ENCODE data around the gene SCLY.

The SCLY gene

DNA sequence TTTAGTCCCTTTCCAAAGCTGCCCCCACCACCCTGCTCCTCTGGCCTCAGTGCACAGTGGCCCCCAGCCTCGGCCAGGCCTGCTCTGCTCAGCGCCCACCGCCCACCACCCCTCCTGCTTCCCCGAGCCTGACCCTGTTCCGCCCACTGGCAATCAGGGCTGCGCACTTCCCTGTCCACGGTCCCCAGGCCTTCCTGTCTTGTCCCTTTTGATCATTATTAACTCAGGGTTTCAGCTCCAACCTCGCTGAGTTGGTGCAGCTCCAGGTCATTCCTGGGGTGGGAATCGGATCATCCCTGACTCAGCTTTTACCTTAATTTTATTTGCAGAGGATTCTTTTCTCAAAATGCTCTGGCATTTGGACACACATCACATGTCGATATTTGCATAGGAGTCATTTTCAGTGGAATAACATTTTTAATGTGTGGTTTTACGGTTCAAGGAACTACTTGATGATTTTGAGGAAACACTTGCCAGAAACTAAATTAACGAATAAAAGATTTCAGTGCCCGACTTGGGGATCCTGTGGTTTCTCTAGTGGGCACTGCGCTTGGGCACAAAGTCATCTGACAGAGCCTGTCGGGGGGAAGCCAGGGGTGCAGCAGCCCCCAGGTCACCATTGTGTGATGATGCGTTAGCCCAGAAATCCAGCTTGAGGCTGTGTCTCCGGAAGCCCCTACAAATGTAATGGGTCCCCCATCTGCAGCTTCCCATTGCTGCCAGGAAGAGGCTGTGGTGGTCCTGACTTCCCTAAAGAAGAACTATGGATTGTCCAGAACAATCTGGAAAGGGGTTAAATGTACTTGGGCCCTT lies 38.3 kb downstream of the SCLY start:
- no peak for DNase-seq

DNA sequence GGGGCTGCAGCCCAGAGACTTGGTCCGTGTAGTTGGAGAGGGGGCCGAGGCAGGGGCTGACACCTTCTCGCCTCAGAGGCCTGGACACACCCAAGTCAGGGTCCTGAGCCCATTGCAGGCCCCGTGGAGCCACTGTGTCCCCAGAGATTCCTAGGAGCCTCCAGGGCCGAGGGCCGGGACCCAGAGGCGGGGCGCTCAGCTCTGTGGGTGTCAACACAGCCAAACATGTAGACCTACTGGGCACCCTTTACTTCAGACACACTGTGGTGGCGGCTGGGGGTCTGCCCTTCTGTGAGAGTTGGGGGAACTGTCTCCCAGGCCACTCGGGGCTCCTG lies 38.9 kb downstream of the SCLY start:
- DNase-seq, result no peak

DNA sequence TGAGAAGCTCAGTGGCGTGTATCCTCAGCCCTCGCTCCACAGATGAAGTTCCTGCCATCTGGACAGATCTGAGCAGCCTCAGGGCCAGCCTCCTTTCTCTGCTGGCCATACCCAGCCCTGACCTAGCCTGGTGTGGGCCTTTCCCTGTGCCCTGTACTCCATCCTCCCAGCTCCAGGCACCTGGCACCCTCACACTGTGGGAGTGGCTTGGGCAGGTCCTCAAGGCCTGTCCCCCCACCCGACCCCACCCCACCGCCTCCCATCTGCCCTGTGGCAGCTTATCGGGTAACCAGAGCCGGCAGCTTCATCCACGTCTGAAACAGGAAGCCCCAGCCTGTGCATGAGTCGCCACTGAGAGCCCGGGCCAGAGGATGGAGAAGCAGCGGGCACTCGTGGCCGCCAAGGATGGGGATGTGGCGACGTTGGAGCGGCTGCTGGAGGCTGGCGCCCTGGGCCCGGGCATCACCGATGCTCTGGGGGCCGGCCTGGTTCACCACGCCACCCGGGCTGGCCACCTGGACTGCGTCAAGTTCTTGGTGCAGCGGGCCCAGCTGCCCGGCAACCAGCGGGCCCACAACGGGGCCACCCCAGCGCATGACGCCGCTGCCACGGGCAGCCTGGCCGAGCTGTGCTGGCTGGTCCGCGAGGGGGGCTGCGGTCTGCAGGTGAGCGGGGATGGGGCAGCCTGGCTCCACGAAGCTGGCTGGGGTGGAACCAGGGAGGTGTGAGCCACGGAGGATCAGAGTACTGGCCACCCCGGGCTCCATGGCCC lies 39.4 kb downstream of the SCLY start, which contains the start of gene ESPNL:
Gene ESPNL (plus strand): TSS at position 292 of the 772 bp plus-strand sequence. CDS start 80 bp downstream, at position 372.
- DNase-seq, result no peak

DNA sequence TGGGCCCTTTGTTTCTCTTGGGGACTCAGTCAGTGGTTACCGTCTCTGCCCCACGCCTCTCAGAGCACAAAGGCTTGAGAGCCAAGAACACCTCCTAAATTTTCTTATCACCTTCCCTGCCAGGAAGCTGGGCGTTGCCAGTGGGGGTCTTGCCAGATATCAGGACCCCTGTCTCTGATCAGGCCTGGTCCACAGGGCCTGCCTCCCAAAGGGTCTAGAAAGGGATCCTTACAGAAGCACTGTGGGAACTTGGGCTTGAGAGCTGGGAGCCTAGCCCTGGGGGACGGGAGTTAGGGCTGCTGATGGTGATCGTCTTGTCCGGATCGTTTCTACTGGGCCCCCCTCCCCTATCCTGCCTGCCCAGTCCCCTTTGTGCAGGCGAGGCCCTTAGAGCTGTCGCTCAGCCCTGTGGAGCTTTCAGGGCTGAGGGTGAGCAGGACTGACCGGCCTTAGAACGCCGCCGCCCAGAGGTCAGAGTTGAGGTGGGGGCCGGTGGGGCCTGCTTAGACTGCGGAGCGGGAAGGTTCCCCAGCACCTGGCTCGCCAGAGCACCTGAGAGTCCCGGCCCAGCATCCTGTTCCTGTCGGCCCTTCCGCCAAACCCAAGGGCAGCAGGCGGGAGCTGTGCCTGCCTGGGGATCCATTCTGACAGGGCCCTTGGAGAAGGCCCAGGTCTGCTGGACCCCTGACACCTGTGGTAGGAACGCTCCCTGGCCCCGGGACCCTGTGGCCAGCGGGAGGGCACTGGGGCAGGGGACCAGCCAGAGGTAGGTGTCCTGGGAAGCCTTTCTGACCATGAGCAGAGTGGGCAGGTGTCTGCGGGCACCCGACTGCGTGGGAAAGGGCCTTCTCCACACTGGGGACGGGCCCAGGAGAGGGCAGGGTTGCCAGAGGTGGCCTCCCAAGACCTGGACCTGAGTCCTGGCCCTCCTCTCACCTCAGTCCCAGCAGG lies 40.3 kb downstream of the SCLY start:
- DNase-seq, result no peak

DNA sequence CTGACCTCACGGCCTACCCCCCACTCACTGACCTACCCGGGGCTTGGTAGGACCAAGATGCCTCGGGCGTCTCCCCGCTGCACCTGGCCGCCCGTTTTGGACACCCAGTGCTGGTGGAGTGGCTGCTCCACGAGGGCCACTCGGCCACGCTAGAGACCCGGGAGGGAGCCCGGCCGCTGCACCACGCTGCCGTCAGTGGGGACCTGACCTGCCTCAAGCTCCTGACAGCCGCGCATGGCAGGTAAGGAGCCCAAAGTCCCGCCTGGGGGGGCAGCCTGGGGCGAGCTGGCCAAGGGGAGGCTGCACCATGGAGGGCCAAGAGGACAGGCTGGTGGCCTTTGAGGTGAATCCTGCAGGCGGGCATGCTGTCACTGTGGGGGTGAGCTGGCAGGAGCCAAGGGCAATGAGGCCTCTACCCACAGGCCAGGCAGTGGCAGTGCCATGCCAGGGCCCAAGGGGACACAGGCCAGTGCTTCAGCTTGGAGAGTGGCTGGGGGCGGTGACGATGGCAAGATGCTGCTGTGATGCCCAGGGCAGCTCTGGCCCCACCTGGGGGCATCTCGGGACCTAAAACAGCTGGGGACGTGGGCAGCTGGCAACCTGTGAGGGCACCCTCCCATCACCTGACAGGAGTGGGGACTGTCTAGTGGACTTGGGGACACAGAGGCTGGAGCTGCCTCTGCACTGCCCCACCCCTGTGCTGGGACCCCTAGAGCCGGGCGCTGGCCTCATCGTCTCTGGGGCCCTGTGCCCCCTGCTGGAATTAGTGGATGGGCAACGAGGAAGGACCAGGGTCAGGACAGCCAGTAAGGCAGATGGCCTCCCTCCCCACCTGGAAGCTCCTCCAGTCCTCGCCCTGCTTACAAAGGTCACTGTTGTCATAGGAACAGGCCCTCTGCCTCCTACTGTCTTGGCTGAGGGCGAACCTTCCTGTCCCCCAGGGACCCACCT lies 41.4 kb downstream of the SCLY start:
- no peak for DNase-seq

DNA sequence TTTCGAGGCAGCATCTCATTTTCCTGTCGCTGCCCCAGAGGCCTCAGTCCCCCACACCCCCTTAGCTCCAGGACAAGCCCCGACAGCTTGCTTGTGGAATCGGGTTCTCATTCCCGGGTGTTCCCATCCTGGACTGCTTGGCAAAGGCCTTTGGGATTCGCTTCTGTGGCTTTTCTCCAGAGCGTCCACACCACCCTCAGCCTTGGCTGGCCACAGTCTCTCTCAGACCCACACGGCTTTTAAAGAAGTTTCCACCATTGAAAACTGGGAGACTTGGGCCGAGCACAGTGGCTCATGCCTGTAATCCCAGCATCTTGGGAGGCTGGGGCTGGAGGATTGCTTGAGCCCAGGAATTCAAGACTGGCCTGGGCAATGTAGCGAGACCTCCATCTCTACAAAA lies 42.1 kb downstream of the SCLY start:
- no peak for DNase-seq

DNA sequence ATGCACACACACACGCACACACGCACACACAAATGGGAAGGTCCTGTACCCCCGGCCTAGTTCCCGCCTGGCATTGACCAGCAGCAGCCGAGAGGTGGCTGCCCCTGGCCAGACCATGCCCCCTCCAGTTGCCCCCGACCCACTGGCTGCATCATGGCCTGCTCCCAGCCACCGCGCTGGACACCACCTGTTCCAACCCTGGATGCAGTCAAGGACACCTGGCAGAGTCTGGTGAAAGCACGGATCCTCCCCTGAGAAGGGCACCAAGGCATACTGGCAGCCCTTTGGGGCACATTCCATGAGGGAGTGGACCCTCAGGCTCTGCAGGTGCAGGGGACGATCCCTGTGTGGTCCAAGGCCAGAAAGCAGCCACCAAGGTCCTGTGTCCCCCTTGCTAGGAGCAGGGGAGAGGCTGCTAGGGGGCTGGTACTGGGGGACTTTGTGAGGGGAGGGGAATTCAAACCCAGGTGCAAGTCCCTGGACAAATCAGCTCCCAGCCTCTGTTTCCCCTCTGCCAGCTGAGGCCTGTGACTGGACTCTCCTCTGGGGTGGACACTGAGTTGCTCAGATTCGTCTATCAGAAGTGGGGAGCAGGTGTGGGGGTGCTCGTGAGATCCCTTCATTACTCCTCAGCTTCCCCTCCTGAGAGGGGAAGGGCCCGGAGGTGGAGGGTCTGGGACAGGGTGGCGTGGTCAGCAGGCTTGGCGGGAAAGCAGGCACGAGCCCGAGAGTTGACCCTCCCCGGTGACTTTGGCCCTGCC lies 42.8 kb downstream of the SCLY start:
- DNase-seq, result no peak

DNA sequence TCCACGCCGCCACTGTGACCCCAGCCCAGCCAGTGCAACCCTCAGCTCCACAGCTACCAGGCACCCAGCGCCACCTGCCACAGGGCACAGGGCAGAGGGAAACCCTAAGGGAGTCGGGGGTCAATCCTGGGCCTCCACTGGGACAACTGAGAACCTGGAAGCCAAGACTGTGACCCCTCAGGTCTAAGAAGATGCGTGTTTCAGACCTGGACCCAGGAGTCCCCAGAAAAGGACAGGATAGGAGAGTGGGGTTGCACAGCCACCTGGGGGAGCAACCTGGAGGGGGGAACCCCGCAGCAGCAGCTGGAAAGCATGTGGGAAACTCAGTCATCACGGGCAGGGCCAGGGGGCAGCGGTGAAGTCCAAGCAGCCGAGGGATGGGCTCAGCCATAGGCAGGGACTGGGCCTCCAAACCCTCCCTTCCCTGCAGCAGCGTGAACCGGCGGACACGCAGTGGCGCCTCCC lies 43.5 kb downstream of the SCLY start:
- DNase-seq, result no peak

DNA sequence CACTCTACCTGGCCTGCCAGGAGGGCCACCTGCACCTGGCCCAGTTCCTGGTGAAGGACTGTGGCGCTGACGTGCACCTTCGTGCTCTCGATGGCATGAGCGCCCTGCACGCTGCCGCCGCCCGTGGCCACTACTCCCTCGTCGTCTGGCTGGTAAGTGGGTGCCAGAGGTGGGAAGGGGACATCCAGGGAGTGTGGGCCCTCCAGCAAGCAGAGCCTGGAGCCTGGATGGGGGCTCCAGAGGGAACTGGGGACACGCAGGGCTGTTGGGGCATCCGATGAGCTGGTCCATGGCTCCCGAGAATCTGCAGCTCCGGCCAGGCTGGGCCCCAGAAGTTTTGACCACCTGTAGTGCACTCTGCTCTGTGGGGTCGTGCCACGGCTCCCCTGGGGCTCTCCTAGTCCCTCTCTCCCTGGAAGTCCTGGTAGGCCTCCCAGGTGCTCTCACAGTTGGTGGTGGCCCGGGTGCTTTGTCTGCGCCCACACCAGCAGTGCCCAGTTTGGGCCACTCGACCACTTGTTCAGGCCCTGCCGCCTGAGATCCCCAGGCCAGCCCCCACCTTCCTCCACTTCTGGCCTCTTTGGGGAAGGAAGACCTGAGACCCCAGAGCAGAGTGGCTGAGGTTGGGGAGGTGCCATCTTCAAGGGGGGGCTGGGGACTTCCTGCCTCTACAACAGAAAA lies 44.0 kb downstream of the SCLY start:
- DNase-seq, result no peak

DNA sequence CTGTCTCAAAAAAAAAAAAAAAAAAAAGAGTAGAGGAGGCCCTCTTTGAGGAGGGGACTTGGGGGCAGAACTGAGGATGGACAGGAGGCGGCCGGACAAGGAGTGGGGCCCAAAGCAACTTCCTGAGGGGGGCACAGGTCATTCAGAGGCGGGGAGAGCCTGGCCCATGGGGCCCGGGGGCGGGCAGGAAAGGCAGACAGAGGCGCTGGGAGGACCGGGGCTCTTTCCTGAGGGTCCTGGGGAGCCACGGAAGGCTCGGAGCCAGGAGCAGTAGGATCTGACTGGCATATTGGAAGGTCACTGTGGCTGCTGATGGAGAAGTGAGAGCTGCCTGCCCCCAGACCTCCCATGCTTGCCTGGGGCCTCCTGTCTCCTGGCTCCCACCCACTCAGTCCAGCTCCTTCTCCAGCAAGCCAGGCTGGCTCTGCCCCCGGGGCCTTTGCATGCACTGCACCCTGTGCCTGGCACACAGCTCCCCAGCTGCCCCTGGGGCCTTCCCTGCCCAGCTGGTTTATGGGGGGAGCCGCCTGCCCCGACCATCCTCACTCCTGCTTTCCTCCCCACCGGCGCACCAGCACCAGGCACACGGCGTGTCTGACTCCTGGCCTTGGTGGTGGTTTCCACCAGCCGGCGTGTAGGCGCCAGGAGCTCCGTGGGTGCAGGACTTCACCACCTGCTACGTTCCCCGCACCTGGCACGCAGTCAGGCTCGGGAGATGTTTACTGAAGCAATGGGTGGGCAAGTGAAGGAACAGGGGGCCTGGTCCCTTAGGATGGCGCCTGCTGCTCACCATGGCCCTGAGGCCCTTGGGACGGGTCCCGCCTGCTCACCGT lies 44.9 kb downstream of the SCLY start:
- no peak for DNase-seq

DNA sequence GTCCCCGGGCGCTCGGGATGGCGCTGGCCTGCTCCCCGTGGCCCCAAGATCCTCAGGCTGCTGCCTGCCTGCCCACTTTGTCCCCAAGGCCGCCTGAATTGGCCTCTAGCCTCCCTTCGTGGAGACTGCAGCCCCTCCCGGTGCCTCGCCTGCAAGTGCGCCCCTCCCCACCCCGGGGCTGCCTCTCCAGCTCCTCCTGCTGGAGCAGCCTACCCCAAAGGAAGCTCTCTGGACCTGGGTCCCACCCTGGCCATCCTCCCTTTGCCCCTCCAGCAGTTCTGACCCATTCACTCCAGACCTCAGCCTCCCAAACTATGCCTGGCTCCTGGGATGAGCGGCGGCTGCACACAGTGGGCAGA lies 45.5 kb downstream of the SCLY start:
- DNase-seq, result no peak

DNA sequence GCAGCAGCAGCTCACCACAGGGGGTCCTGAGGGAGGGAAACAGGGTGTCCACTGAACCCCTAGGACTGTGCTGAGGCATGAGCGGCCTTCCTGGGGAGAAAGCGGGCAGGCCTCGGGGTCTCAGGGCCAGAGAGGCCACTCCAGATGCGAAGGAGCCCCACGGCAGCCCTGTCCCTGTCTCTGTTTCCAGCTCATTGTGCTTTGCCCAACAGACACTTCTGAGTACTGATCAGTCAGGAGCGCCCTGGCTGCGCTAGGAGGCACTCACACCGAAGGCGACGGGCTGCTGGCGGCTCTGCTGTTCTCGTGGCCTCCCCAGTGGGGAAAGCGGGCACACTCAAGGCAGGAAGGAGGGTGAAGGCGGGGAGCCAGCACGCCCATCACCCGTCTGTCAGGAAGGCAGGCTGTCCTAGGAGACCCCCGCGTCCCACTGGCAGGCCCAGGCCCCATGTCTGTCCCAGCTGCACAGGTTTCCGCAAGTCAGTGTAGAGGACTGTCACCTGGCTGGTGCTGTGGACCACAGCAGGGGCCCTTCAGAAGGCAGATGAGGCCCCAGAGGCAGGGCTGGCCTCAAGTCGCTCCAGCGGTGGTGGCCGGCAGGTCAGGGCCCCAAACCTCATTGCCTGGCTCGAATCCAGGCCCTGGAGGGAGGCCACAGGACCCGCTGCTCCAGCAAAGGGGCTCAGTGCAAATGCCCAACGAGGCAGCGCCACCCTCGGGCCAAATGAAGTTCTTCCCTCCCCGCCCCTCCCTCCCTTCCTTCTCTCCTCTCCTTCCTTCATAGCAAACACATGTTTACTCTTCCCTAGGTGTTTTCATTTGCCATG lies 46.1 kb downstream of the SCLY start:
- no peak for DNase-seq

DNA sequence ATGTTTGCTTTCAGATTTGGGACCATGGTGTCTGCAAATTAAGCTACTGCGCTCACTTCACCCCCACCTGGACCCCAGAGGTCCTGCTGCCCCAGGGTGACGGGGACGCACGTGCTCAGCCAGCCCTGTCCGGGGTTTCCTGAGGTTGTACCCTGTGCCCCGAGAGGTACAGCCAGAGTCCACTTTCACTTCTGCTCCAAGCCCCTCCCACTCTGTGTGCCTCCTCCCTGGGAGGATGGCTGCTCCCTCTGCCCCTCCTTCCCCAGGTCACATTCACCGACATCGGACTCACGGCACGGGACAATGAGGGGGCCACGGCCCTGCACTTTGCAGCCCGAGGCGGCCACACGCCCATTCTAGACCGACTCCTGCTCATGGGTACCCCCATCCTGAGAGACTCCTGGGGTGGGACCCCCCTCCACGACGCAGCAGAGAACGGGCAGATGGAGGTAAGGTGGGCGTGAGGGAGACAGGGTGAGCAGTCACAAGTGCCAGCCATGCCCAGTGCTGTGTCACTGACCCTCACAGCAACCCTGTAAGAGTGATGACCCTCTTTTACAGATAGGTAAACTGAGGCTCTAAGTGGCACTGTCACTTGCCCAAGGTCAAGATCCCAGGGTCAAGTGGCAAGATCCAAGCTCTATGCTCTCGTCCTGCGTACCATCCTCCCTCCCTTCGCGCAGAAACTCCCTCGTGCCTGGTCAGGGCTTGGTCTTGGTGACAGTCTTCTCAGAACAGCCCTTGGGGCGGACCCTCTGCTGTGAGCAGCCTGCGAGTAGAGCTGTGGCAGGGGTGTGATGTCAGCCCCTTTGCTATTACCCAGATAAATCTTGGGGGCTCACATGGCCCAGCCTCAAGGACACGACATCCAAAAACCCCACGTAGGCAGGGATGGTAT lies 47.0 kb downstream of the SCLY start:
- DNase-seq, result peak; percentile 69

DNA sequence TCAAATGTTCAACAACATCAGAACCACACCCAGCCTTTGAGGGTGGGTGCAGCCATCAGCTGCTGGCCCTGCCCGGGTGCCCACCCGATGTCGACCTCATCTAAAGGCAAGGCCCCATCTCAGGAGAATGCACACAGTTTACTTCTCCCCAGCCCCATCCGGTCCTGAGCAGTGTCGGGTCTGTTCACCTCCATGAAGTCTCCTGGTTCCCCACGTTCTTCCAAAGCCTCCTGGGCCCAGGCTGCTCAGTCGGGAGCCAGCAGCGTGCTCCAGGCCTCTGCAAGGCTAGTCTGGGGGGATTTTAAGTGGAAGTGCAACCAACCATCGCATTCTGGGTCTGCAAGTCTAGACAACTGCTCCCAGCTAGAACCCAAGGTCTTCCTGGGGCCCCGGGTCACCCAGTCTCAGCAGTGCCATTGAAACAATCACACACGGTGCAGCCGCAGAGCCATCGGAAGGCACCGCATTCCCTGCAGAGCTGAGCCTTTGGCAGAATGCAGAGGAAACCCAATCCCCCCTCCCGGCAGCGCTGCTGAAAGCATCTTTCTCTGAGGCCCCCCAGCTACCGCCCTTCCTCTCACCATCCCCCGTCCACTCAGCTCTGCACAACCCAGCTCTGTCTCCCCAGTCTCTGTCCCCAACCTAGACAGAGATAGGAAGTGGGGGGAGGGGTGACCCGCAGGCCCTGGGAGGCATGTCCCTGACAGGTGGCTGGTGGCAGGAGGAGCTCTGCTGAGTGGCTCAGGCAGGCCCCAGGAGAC lies 47.8 kb downstream of the SCLY start:
- DNase-seq, result peak; percentile 30

DNA sequence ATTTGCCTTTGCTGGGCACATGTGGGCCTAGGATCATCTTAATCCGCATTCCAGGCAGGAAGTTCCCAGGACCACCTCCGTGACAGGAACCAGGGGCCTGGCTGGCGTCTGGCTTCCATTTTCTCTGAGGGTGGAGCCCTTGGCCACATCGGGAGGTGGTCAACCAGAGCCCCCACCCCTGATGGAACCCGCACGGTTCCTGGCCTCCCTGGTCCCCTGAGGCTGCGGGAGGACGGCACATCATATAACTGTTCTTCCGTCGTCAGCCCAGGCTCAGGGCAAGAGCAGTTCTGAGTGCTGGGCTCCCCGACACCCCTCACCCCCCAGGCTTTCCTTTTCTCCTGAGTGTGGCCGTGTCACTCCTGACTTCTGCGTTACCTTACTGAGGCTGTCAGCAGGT lies 52.8 kb downstream of the SCLY start:
- no peak for DNase-seq

DNA sequence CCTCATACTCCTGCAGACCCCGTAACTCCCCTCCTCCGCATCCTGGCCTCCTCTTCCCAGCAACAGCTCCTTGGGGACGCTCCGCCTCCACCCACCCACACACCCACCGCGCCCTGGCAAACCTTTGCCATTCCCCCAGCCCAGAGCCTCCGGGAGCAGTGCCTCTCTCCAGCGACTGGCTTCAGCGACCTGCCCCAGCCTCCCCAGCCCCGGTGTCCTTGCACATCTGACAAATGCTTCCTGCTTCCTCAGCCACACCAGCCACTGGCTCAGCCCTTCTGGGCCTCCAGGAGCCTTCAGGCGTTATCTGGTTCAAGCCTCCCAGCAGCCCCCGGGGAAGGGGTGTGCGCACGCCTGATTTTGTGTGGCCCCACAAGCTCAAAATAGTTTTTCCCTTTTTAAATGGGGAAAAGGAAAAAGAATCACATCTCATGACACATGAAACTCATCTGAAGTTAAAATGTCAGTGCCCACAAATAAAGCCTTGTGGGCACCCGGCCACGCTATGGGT lies 53.6 kb downstream of the SCLY start:
- DNase-seq, result no peak
